Adrenal gland (tissue), 12 donors: Measurements from ENCODE around the gene MINDY2. TPM values are rescaled to one million over a fixed set of nuclear protein-coding genes. Genes with fewer than 3 reads are reported as not detected.
A peak's percentile ranks its signal among the peaks of the same experiment; 100 is the strongest.

Experiments used
- DNase-seq, 7 donors: peaks; one replicate each; pipeline ENCODE4 v3.0.0-alpha.2; 2019 to 2020
- H3K27ac ChIP-seq, 5 donors: fragments of 200-600 bp; sonication (generic) in 4 of 5; 1 replicate in 3 of 5; 2 replicates in 2 of 5; pipeline versions ENCODE4 v1.5.1 to v1.8.0; 2016 to 2020; ENCODE audit warnings: mild to moderate bottlenecking in 1 of 5
- H3K27me3 ChIP-seq: fragments of 200-600 bp; 2 replicates; pipeline ENCODE4 v1.8.0; 2021
- H3K36me3 ChIP-seq, 2 donors: fragments of 200-600 bp; replicated peaks in 1 of 2; 1 replicate in 1 of 2; 2 replicates in 1 of 2; pipeline versions ENCODE4 v1.5.1 to v1.8.0; 2018 to 2022
- H3K4me1 ChIP-seq, 2 donors: fragments of 200-600 bp; replicated peaks in 1 of 2; 1 replicate in 1 of 2; 2 replicates in 1 of 2; pipeline versions ENCODE4 v1.5.1 to v1.8.0; 2018 to 2021
- H3K4me3 ChIP-seq, 4 donors: fragments of 200-600 bp; sonication (generic) in 3 of 4; one replicate each; pipeline ENCODE4 v1.5.1; 2016 to 2018
- H3K9me3 ChIP-seq, 3 donors: fragments of 200-600 bp; sonication (generic) in 1 of 3; replicated peaks in 1 of 3; 1 replicate in 2 of 3; 2 replicates in 1 of 3; pipeline versions ENCODE4 v1.5.1 to v1.8.0; 2016 to 2021
- POLR2A ChIP-seq, 2 donors: fragments of 450-650 bp; IDR thresholded peaks; one replicate each; pipeline ENCODE4 v1.6.1; 2017; ENCODE audit warnings: antibody characterized with exemption in 2 of 2, mild to moderate bottlenecking in 2 of 2, moderate library complexity in 1 of 2
- WGBS, 4 donors: extraction: QIAGEN DNeasy Blood & Tissue Kit in 2 of 4; methylation state at CpG; one replicate each; pipeline versions ENCODE4 v1.1.5 to v1.1.7; 2013 to 2017; 5-methylcytosine and 5-hydroxymethylcytosine counted together
- intact Hi-C, 2 donors: fragments of 100-400 bp; cut with DNase I; formaldehyde crosslinking; loops; one replicate each; pipeline versions ENCODE4 v1.14.1 to v1.15.0; 2022 to 2023
- polyA plus RNA-seq, 3 donors: library from polyadenylated mRNA; stranded (reverse); fragments of 200-250 nt in 2 of 3; fragments of 350-450 nt in 1 of 3; fragmentation: Illumina TruSeq in 1 of 3; extraction: RNeasy Lipid Tissue Mini Kit (QIAGEN cat#74804) in 1 of 3; gene quantifications; one replicate each; pipeline ENCODE4 v1.2.3, GENCODE V29; 2013 to 2014
- total RNA-seq, 9 donors: library from RNA; depleted of rRNA in 4 of 9; stranded (reverse); fragments of >200 nt in 4 of 9; fragments of 120-200 nt in 1 of 9; fragmentation: NEBNext Ultra II Directional in 1 of 9; extraction: Animal tissue kit (Norgen Biotek cat#: 25700) in 1 of 9; gene quantifications; one replicate each; pipeline versions ENCODE4 v1.1.0 to v1.2.4, GENCODE V29; 2013 to 2023
- TF ChIP-seq, protein P1 (sequence below), 6 experiments: fragments of 450-650 bp in 4 of 6; fragments of 200-600 bp in 2 of 6; sonication (generic) in 1 of 6; IDR thresholded peaks; 1 replicate in 5 of 6; 2 replicates in 1 of 6; pipeline versions ENCODE4 v1.5.1 to v1.8.0; 2016 to 2021; ENCODE audit warnings: antibody characterized with exemption in 6 of 6, mild to moderate bottlenecking in 2 of 6, moderate library complexity in 1 of 6
- donor health status: healthy with polysubstance abuse.
- donor health status: Bipolar disorder and iron deficiency.
- donor health status: DM: yes; HTN: yes; CAD: no.
- donor health status: DM: no; HTN: no; CAD: no.
- donor health status: DM: no; HTN: no; CAD: no.
- donor health status: DM: yes; HTN: yes; CAD: no.

MINDY2 gene
- total and polyA plus RNA-seq, 12 donors: 2.7 to 25.1 (median 12.2) TPM

DNA sequence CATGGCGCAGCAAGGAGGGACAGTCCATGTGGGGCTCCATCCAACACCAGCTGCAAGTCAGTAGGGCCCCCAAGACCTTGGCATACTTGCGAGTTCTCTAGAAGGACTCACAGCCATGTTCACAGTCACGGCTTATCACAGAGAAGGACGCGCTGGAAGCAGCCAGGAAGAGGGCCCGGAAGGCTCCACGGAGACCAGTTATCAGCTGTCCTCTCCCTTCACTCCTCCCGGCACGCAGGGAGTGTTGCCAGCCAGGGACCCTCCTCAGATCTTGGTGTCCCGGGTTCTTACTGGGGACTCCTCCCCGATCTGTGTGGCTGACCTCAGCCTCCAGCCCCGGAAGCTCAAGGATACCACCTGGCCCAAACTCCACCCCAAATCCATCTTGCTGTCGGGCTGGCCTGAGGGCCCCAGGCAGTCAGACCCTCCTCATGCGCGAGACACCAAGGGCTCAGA lies 94.4 kb downstream of the MINDY2 start:
- H3K9me3 ChIP-seq: no peaks in the 10 kb centered on the region
- peak in 5 of 7 donors; percentile 37 to 54 (median 45) for DNase-seq
- WGBS, 4 donors: 34 to 60% (median 49%) methylated on average over 11 to 15 of the region's 15 CpGs
- TF ChIP-seq, protein P1, sequence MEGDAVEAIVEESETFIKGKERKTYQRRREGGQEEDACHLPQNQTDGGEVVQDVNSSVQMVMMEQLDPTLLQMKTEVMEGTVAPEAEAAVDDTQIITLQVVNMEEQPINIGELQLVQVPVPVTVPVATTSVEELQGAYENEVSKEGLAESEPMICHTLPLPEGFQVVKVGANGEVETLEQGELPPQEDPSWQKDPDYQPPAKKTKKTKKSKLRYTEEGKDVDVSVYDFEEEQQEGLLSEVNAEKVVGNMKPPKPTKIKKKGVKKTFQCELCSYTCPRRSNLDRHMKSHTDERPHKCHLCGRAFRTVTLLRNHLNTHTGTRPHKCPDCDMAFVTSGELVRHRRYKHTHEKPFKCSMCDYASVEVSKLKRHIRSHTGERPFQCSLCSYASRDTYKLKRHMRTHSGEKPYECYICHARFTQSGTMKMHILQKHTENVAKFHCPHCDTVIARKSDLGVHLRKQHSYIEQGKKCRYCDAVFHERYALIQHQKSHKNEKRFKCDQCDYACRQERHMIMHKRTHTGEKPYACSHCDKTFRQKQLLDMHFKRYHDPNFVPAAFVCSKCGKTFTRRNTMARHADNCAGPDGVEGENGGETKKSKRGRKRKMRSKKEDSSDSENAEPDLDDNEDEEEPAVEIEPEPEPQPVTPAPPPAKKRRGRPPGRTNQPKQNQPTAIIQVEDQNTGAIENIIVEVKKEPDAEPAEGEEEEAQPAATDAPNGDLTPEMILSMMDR (IDR thresholded peaks at IDR 0.05): no peak
- TF ChIP-seq POLR2A (IDR thresholded peaks at IDR 0.05): no peak
- intact Hi-C loops: no loop called here
- H3K36me3 ChIP-seq: no peaks in the 10 kb centered on the region
- no peaks in the 10 kb centered on the region for H3K27me3 ChIP-seq
- H3K27ac ChIP-seq: peak overlapping the region; percentile 53 to 88 (median 85)
- H3K4me3 ChIP-seq: peak overlapping the region in 3 of 4 donors; percentile 25 to 54 (median 45)
- peaks cover 0 to 11% of the 10 kb centered on the region in 2 donors for H3K4me1 ChIP-seq

DNA sequence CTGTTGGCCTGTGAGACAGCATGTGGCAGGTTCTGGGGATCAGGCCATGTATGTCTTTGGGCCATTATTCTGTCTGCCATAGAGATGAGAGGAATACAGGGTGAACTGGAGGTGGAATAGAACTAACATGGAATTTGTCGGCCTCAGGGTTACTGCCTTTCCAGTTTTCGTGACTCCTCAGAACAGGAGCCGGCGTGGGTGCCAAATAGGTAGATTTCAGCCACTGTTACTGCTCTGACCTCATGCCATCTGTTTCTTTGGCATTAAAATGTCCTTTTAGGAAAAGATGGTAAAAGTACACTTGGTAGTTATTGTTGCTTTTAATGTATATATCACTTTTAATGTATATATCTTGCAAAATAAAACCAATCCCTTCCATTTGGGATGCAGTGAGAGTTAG lies 96.8 kb downstream of the MINDY2 start:
- Histone ChIP-seq H3K27ac (no peak overlapping the region), H3K9me3 (no peaks in the 10 kb centered on the region), H3K27me3 (no peaks in the 10 kb centered on the region), H3K36me3 (no peaks in the 10 kb centered on the region), H3K4me1 (peaks cover 0 to 11% of the 10 kb centered on the region in 2 donors), H3K4me3 (no peak overlapping the region)
- intact Hi-C loops: no loop called here
- 93 to 98% (median 96%) methylated on average over 4 of the region's 4 CpGs for WGBS, 4 donors
- DNase-seq: no peak
- TF ChIP-seq POLR2A (IDR thresholded peaks at IDR 0.05): no peak
- TF ChIP-seq, protein P1 (IDR thresholded peaks at IDR 0.05): no peak

DNA sequence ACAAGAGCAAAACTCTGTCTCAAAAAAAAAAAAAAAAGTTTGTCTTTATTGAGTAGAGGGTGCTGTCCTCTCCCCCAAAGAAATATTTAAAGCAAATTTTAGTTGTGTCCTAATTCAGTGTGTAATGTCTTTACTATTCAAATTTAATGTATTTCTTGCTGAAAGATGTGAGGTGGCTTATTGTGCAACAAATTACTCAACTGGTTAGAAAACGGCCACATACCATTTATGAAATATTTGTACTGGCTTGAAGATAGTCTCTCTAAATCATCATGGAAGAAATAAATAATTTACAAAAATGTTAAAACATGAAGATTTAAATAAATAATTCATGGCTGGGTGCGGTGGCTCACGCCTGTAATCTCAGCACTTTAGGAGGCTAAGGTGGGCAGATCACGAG lies 99.3 kb downstream of the MINDY2 start:
- Histone ChIP-seq H3K4me1 (no peaks in the 10 kb centered on the region), H3K4me3 (no peak overlapping the region), H3K9me3 (no peaks in the 10 kb centered on the region), H3K27ac (no peak overlapping the region), H3K36me3 (no peaks in the 10 kb centered on the region), H3K27me3 (no peaks in the 10 kb centered on the region)
- WGBS, 4 donors: 83 to 89% (median 85%) methylated on average over 4 of the region's 4 CpGs
- no peak for DNase-seq
- TF ChIP-seq POLR2A (IDR thresholded peaks at IDR 0.05): no peak
- TF ChIP-seq, protein P1 (IDR thresholded peaks at IDR 0.05): no peak
- intact Hi-C loops: no loop called here

DNA sequence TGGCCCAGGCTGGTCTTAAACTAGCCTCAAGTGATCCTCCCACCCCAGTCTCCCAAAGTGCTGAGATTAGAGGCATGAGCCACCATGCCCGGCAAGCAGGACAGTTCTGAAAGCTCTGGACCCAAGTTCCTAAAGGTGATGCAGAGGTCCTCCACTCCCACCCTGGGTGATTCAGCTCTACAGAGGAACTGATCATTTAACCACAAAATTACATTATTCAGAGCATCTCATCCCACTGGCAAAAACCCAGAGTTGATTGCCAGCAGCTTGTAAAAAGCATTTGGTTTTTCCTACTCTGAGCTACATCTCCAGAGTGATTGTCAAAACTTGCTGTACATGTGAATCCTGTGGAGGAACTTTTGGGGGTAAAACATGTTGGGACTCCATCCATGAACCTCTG lies 102.2 kb downstream of the MINDY2 start:
- WGBS, 4 donors: 67 to 100% (median 79%) methylated on average over 1 of the region's 1 CpG
- intact Hi-C loops: no loop called here
- peaks cover 0 to 12% of the 10 kb centered on the region in 2 donors for H3K36me3 ChIP-seq
- no peak for TF ChIP-seq POLR2A (IDR thresholded peaks at IDR 0.05)
- TF ChIP-seq, protein P1 (IDR thresholded peaks at IDR 0.05): no peak
- DNase-seq: no peak
- no peaks in the 10 kb centered on the region for H3K4me1 ChIP-seq
- no peak overlapping the region for H3K4me3 ChIP-seq
- H3K27ac ChIP-seq: no peak overlapping the region
- H3K27me3 ChIP-seq: no peaks in the 10 kb centered on the region
- H3K9me3 ChIP-seq: no peaks in the 10 kb centered on the region
